ENCODE results near the gene OR52N4.

OR52N4 gene

GRCh38 chr11:5746614-5747013 is 7.4 kb upstream of the OR52N4 start:
- in situ Hi-C loops (cut with HindIII; ENCODE audit: low sequenced_read_pairs) = no loop called here
- no peak for DNase-seq (ENCODE audit: low read depth)
- TF ChIP-seq, protein P1, sequence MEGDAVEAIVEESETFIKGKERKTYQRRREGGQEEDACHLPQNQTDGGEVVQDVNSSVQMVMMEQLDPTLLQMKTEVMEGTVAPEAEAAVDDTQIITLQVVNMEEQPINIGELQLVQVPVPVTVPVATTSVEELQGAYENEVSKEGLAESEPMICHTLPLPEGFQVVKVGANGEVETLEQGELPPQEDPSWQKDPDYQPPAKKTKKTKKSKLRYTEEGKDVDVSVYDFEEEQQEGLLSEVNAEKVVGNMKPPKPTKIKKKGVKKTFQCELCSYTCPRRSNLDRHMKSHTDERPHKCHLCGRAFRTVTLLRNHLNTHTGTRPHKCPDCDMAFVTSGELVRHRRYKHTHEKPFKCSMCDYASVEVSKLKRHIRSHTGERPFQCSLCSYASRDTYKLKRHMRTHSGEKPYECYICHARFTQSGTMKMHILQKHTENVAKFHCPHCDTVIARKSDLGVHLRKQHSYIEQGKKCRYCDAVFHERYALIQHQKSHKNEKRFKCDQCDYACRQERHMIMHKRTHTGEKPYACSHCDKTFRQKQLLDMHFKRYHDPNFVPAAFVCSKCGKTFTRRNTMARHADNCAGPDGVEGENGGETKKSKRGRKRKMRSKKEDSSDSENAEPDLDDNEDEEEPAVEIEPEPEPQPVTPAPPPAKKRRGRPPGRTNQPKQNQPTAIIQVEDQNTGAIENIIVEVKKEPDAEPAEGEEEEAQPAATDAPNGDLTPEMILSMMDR (IDR thresholded peaks at IDR 0.05; ENCODE audit: low read depth, low read length, missing control alignments) = no peak
- no peak overlapping the region for H3K4me3 ChIP-seq (ENCODE audit: low read depth, low read length)

DNA sequence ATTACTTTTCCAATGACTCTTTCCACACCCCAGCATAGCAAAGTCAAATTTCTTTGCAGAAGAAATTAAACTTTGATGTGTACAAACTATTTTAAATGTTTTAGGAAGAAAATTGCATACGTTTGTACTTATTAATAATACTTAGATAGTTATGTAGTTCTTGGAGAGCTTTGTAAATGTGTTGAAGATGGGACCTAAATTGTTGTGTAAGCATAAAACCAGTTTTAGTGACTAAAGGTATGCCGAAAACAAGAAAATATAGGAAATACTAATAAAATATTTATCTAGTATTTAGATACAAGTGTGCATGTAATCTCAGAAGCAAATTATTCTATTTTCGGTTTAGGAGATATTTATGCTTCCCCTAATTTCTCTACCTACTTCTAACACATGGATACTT is 4.2 kb upstream of the OR52N4 start:
- H3K4me3 ChIP-seq (ENCODE audit: low read depth, low read length) = no peak overlapping the region
- TF ChIP-seq, protein P1 (IDR thresholded peaks at IDR 0.05; ENCODE audit: low read depth, low read length, missing control alignments) = no peak
- in situ Hi-C loops (cut with HindIII; ENCODE audit: low sequenced_read_pairs) = no loop called here
- no peak for DNase-seq (ENCODE audit: low read depth)

DNA sequence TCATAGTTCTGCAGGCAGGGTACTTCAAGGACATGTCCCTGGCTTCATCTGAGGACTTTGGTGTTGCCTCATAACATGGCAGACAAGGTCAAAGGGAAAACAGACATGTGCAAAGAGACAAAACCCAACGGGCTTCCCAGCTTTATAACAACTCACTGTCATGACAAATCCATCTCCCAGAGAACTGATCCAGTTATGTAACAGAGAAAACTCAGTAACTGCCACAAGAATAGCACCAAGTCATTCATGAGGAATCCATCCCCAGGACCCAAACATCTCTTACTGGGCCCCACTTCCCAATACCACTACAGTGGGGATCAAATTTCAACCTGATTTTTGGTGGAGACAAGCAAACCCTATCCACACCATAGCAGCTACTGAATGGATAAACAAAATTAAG is 13.0 kb downstream of the OR52N4 start:
- no peak for DNase-seq (ENCODE audit: low read depth)
- in situ Hi-C loops (cut with HindIII; ENCODE audit: low sequenced_read_pairs) = no loop called here
- H3K4me3 ChIP-seq (ENCODE audit: low read depth, low read length) = no peak overlapping the region
- TF ChIP-seq, protein P1 (IDR thresholded peaks at IDR 0.05; ENCODE audit: low read depth, low read length, missing control alignments) = no peak

- TF ChIP-seq, protein P1 (IDR thresholded peaks at IDR 0.05; ENCODE audit: low read depth, low read length, missing control alignments) = no peak
- in situ Hi-C loops (cut with HindIII; ENCODE audit: low sequenced_read_pairs) = no loop called here
- no peak for DNase-seq (ENCODE audit: low read depth)
- no peak within 1 kb of the TSS for H3K4me3 ChIP-seq (ENCODE audit: low read depth, low read length)
These were observed 29.2 kb downstream of the OR52N4 start, which contains the start of gene OR52N5 for GRCh38 chr11:5783255-5783654. OR52N5 (minus strand) TSS chr11:5783355; CDS start chr11:5778634, 4,721 bp downstream.

- in situ Hi-C loops (cut with HindIII; ENCODE audit: low sequenced_read_pairs) = no loop called here
- H3K4me3 ChIP-seq (ENCODE audit: low read depth, low read length) = no peak within 1 kb of the TSS
- TF ChIP-seq, protein P1 (IDR thresholded peaks at IDR 0.05; ENCODE audit: low read depth, low read length, missing control alignments) = no peak
- DNase-seq (ENCODE audit: low read depth) = no peak
These were observed 37.1 kb downstream of the OR52N4 start, which contains the start of gene OR52N1 for GRCh38 chr11:5791165-5791564. OR52N1 (minus strand) TSS chr11:5791265; CDS start chr11:5788816, 2,449 bp downstream.

DNA sequence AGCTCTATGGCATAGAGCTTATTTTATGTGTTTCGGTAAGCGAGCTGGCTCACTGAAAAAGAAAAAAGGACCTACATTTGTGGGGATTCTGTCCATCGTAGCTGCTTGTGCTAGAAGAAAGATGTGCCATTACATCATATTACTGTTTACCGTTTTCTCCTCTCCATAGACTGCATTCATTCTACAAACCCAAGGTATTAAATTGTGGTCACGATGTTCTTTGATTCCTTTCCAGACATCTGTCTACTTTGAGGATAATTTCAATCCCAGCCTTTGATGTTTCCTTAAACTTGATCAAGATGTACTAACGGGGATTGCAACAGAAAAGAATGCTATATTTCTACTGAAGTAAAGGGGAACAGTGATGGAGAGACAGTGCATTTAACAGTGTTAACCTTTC is 42.5 kb downstream of the OR52N4 start:
- TF ChIP-seq, protein P1 (IDR thresholded peaks at IDR 0.05; ENCODE audit: low read depth, low read length, missing control alignments) = no peak
- no peak overlapping the region for H3K4me3 ChIP-seq (ENCODE audit: low read depth, low read length)
- in situ Hi-C loops (cut with HindIII; ENCODE audit: low sequenced_read_pairs) = no loop called here
- DNase-seq (ENCODE audit: low read depth) = no peak

- DNase-seq (ENCODE audit: low read depth) = no peak
- in situ Hi-C loops (cut with HindIII; ENCODE audit: low sequenced_read_pairs) = no loop called here
- TF ChIP-seq, protein P1 (IDR thresholded peaks at IDR 0.05; ENCODE audit: low read depth, low read length, missing control alignments) = no peak
These were observed 49.9 kb downstream of the OR52N4 start for GRCh38 chr11:5803982-5804381.

More at GRCh38 chr11:5803982-5804381, 49.9 kb downstream of the OR52N4 start:
- no peak overlapping the region for H3K4me3 ChIP-seq (ENCODE audit: low read depth, low read length)

Data from astrocyte of the cerebellum (primary cell).